Stimulated activated CD8-positive, alpha-beta memory T cell treated with anti-CD3 and anti-CD28 coated beads, Interleukin-12 subunit alpha, Interleukin-12 subunit beta, amount 100 ng/mL, for 24 hours (primary cell): ENCODE measurements around the gene FBXO3.

Experiments used
- DNase-seq: peaks from one replicate; pipeline ENCODE4 v3.0.0-alpha.2; 2020; ENCODE audit errors: extremely low read depth

FBXO3 gene

DNA sequence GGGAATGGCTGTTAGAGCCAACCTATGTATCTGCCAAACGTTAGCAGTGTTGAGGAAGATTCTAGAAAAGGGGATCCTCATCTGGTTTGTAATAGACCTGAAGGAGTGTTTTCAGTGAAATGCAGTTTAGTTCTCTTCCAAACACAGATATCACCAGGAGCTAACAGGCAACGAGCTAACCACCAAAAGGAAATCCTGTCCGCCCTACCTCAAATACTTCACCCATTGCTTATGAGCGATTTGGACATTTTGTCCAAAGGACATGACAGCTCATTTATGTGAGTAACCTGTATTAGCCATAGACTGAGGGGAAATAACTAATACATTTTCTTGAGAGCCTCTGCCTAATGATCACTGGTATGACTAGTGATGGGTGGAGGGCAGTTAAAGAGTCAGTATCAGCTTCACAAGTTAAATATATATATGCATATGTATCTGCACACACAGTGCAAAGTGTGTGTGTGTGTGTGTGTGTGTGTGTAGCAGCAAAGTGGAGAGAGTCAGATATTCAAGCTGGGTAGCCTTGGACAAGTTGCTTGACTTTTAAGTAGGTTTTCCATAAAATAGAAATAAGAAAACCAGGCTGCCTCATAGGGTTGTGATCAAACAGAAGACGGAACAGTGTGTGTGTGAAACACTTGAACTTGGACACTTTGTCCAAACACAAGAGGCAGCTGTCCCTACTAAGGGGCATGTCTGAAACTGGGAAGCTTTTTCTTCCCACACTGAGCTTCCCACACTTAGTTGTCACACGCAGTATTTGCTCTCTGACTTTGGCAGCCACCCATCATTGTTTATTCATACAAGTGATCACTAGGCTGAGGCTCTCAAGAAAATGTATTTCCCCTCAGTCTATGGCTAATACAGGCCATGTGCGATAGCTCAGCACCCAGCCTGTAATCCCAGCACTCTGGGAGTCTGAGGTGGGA is 72.8 kb downstream of the FBXO3 start:
- no peak for DNase-seq

DNA sequence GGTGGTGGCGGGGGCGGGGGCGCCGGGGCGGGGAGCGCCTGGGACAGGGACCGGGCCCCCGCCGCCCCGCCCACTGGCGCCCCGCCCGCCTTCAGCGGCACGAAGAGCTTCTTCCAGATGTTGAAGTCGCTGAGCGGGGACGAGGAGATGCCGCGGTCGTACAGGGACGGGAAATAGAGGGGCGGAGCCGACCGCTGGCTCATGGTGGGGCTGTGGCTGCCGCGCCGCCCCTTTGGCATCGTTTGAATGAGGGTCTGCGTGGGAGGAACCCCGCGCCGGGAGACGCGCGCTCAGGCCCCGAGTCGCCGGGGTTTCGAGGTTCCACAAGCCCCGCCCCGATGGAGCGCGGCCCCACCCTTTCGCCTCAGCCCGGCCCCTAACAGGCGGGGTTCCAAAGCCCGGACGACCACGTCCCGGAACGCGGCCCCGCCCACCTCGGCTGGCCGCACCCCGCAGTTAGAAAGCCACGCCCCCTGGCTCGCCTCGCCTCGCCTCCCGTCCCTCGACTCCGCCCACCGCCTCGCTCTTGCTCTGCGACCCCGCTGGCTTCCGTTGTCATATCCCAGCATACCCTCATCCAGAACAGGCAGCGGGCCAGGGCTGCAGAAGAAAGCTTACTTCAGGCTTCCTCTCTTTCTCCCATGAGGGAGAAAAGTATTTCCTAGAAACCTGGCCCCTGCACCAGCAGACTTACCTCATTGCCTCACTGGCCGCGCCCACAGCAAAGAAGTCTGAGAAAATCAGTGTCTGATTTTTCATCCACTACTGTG is 73.6 kb downstream of the FBXO3 start, which contains the start of gene C11orf91:
TSS of gene C11orf91 (minus strand) at position 325 of the 770 bp plus-strand sequence. CDS start at position 239, 86 bp downstream.
- DNase-seq: peak; percentile 88

GRCh38 chr11:33700063-33700501 is 74.2 kb downstream of the FBXO3 start:
- DNase-seq: no peak

DNA sequence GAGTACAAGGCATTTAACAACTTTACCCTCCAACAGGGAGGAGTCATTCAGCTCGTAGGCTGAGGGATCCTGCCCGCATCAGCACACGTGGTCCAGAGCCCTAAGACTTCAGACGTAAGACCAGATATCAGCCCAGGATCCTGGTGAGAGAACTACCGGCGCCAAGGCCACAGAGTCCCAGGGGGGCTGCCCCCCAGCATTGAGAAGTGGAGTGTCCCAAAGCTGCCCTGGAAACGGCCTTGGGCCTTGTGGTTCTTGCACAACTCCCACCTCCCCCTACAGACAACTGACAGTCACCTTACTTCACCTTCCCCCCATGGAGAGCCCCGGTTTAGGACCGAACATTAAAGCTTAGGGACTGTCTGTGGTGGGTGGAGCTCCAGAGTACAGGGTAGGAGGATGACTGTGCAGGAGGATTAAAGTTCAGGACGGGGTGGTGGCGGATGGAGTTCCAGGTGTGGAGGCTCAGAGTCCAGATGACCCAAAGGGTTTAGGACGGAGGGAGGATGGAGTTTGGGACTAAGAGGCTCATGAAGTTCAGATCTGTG is 74.7 kb downstream of the FBXO3 start:
- no peak for DNase-seq

DNA sequence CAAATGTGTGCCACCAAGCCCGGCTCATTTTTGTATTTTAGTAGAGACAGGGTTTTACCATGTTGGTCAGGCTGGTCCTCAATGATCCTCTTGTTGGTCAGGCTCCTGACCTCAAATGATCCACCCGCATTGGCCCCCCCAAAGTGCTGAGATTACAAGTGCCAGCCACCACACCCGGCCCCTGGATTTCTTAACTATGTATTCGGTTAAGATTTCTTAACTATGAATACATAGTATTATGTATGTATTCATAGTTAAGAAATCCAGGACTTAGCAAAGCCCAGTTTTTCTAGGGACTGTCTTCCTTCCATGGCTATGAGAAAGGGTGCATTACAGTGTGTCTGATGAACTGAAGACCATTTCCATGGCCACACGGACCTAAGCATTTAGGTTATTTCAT is 75.4 kb downstream of the FBXO3 start:
- no peak for DNase-seq

GRCh38 chr11:33697997-33698396 is 76.3 kb downstream of the FBXO3 start:
- DNase-seq: no peak

GRCh38 chr11:33696931-33697638 is 77.2 kb downstream of the FBXO3 start:
- DNase-seq: no peak

- DNase-seq: no peak
Observed at GRCh38 chr11:33696411-33696810, 77.9 kb downstream of the FBXO3 start.

GRCh38 chr11:33695051-33695566 is 79.2 kb downstream of the FBXO3 start:
- no peak for DNase-seq

GRCh38 chr11:33694346-33695050 is 79.8 kb downstream of the FBXO3 start:
- no peak for DNase-seq

GRCh38 chr11:33692541-33692940 is 81.8 kb downstream of the FBXO3 start:
- no peak for DNase-seq

- DNase-seq: no peak
Observed at GRCh38 chr11:33692013-33692504, 82.3 kb downstream of the FBXO3 start.

DNA sequence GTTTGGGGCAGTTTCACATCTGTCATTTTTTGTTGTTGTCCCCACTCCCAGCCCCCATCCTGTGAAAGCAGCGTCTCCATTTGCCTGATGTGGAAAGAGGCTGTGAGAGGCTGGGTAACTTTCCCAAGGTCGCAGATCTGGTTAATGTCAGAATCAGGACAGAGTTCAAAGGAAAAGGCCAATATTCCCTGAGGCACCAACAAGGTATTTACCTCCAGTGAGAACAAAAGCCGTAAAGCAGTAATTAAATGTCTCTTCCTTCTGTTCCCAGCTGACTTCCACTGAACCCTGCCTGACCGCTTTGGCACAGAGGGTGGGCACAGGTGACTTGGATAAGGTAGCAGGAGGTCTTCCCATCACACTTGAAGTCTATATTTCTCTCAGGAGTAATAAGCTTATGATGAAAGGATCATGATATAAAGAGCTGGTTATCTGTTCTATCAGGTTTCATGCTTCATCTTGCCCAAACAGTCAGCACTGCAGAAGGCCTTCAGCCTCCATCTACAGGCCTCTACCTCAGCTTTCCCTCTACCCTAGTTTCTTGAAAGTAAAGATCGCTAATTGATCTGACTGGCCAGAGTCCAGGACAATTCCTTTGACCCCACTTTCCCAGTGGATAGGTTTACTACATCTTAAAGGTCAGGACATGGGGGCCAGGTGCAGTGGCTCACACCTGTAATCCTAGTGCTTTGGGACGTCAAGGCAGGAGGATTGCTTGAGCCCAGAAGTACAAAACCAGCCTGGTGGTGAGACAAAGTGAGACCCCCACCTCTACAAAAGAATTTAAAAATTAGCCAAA is 83.1 kb downstream of the FBXO3 start:
- no peak for DNase-seq
